HT-29 (cell line): ENCODE measurements around the gene ZNF341. TPM values are rescaled to one million over a fixed set of nuclear protein-coding genes. Genes with fewer than 3 reads are reported as not detected.
A peak's percentile ranks its signal among the peaks of the same experiment; 100 is the strongest.

ENCODE experiments used
- DNase-seq: peaks from one replicate; pipeline ENCODE4 v3.0.0-alpha.2; 2015; ENCODE audit warnings: low spot score
- total RNA-seq: library from RNA; depleted of rRNA; stranded (reverse); fragments of >200 nt; shearing (Covaris generic); gene quantifications from 2 replicates; pipeline ENCODE4 v1.2.3, GENCODE V29; 2014

ZNF341 gene
- total RNA-seq, 1 experiment from 2014 or later, result 5.4 TPM

- no peak for DNase-seq
Measured at GRCh38 chr20:33701629-33702450, 30.0 kb upstream of the ZNF341 start.

GRCh38 chr20:33702861-33703260 lies 28.9 kb upstream of the ZNF341 start:
- no peak for DNase-seq

- no peak for DNase-seq
Measured at GRCh38 chr20:33703498-33704137, 28.2 kb upstream of the ZNF341 start.

- DNase-seq, result no peak
Measured at GRCh38 chr20:33704197-33704924, 27.4 kb upstream of the ZNF341 start.

GRCh38 chr20:33707668-33708067 lies 24.1 kb upstream of the ZNF341 start:
- no peak for DNase-seq

- no peak for DNase-seq
Measured at GRCh38 chr20:33709398-33709797, 22.4 kb upstream of the ZNF341 start.

GRCh38 chr20:33709905-33710541 lies 21.8 kb upstream of the ZNF341 start:
- no peak for DNase-seq

- DNase-seq, result no peak
Measured at GRCh38 chr20:33710681-33711445, 20.9 kb upstream of the ZNF341 start.

- DNase-seq, result no peak
Measured at GRCh38 chr20:33711446-33711738, 20.4 kb upstream of the ZNF341 start.

GRCh38 chr20:33713865-33714367 lies 17.9 kb upstream of the ZNF341 start:
- no peak for DNase-seq

- no peak for DNase-seq
Measured at GRCh38 chr20:33716498-33716897, 15.3 kb upstream of the ZNF341 start.

GRCh38 chr20:33719277-33719988 lies 12.4 kb upstream of the ZNF341 start:
- DNase-seq, result no peak

GRCh38 chr20:33719989-33720709 lies 11.6 kb upstream of the ZNF341 start, which contains the start of gene PXMP4:
TSS of gene PXMP4 (minus strand) at chr20:33720310. CDS start at chr20:33720207, 103 bp downstream.
- DNase-seq, result peak; percentile 98

GRCh38 chr20:33721391-33722140 lies 10.2 kb upstream of the ZNF341 start:
- DNase-seq, result no peak

GRCh38 chr20:33724439-33725094 lies 7.2 kb upstream of the ZNF341 start:
- DNase-seq, result no peak

GRCh38 chr20:33725607-33726264 lies 6.1 kb upstream of the ZNF341 start:
- DNase-seq, result no peak

GRCh38 chr20:33727115-33727479 lies 4.7 kb upstream of the ZNF341 start:
- no peak for DNase-seq

GRCh38 chr20:33727806-33728205 lies 4.0 kb upstream of the ZNF341 start:
- no peak for DNase-seq
